NOMO-1 treated with DMSO at 0.1 percent for 48 hours (cell line): ENCODE measurements around the gene IER5L.

Experiments
- DNase-seq: peaks from one replicate; lab custom pipeline; 2025; ENCODE audit not compliant: unreplicated experiment; lab: John Stamatoyannopoulos, UW

IER5L gene

GRCh38 chr9:129182122-129182521 is 4.1 kb upstream of the IER5L start:
- DNase-seq = no peak

GRCh38 chr9:129181246-129181645 is 3.2 kb upstream of the IER5L start:
- no peak for DNase-seq

DNA sequence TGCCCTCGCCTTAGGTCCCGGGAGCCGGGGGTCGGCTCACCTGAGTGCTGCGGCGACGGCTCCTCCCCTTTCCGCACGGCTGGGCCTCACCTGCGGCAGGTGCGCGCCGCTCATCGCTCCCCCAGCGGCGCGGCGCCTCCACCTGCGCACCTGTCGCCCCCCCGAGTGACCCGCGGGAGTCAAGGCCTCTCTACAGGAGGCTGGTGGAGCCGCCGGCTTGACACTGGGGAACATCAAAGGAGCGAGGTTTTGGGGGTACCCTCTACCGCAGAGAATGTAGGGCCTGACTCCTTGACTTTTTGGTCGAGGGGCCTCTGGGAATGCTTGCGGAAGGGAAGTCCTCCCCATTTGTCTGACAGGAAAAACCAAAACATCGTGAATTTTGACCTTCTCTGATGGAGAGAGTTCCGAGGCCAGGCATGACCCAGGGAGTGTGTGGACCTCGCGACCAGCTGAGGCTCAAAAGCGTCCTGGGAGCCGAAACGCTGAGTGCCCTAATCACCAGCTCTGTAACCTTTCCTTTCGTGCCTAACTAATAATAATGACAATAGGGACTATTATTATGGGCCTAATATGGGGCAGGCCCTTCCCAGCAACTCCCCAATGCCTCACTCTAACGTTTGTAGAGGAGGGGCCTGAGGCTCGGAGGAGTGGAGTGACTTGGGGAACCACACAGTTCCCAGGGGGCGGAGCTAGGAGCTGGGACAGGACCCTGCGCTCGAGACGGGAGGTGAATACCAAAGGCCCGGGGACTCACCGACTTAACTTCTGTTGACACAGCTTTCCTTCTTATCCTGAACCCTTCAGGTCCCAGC is 714 bp upstream of the IER5L start:
- DNase-seq = no peak

- peak; percentile 31 for DNase-seq
Measured at GRCh38 chr9:129177443-129177790, 644 bp downstream of the IER5L start.

DNA sequence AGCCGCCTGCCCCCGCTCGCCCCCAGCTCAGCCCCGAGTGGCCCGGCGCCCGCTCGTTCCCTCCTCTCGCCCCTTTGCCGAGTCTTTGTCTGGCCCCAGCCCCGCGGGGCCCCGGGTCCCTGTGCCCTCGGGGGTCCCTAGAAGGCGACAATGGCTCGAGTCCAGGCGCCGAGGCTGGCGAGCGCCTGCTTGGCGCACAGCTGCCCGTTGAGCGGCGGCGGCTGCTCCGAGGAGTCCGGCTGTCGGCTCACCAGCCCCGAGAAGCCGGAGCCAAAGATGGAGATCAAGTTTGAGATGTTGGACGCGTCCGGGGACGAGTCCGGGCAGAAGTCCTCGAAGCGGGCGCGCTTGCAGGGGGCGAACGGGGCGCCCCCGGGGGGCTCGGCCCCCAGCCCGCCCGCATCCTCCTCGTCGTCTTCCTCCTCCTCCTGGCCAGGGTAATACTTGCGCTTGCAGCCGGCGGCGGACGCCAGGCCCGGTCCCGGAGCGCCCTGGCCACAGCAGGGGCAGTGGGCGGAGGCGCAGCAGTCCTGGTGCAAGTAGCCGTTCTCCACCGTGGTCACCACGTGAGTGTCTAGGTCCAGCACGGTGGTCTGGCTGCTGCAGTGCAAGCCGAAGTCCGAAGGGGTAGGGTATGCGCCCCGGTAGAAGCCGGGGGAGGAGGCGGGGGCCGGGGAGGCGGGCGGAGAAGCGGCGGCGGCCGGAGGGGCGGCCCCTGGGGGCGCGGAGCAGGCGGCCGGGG is 1.2 kb downstream of the IER5L start:
- DNase-seq = no peak

- DNase-seq = peak; percentile 89
Measured at GRCh38 chr9:129175825-129176633, 2.0 kb downstream of the IER5L start.

GRCh38 chr9:129175515-129175824 is 2.6 kb downstream of the IER5L start:
- no peak for DNase-seq

- no peak for DNase-seq
Measured at GRCh38 chr9:129174724-129175514, 3.1 kb downstream of the IER5L start.

DNA sequence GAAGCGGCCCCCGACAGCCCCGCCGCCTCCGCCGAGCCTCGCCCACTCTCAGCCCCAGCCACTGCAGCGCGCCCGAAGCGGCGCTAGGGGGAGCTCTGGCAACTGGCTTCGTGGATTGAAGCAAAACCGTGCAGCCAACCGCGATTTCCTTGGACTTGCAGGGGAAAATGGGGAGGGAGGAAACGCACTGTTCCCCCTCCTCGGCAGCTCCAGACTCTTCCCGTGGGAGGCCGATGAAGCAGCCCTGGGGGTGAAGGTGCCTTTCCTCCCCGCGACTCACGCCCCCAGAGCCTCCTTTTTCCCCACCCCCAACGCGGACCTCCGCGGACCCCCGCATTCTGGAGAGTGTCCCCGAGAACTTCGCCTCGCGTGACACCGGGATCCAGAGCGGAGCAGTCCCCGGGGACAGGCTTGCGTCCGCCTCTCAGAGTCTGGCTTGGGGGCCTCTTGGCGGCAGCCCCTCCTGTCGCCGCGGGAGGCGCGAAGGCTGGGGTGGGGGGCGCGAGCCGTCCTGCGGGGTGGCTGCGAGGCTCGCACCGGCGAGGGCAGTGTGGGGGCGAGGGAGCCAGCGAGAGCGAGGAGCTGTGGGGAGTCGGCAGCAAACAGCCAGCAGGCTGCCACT is 3.8 kb downstream of the IER5L start:
- DNase-seq = peak; percentile 55

- no peak for DNase-seq
Measured at GRCh38 chr9:129173296-129174101, 4.6 kb downstream of the IER5L start.

- no peak for DNase-seq
Measured at GRCh38 chr9:129172816-129173215, 5.2 kb downstream of the IER5L start.

DNA sequence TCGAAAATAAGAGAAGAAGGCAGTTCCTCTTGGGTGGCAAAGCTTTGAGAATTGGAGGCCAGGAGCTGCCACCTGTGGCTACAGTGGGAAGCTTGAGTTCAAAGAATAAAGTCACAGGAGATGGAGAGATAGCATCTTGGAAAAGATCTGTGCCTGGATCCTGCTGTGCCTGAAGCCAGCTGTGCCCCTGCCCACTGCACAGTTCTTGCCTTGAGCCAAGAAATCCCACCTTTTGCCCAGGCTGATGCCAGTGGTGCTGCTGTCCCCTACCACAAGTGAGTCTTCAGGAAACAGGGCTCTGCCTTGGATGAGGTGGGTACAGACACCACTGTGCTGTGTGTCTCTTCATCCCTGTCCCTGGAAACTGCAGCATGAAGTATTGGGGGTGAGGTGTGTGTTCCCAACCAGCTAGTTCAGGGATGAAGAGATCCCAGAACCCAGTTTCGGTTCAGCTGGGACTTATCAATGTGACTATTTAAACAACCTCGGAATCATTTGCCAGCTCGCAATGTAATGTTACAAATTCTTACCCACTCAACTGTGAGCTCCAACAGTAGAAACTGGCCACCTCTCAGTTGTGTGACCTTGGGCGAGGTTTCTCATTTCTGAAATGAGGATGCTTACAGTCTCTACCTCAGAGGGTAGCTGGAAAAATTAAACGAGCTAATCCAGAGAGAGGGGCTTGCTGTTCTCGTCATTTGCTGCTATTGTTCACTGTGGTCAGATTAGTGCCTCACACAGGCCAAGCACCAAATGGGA is 5.9 kb downstream of the IER5L start:
- DNase-seq = no peak

DNA sequence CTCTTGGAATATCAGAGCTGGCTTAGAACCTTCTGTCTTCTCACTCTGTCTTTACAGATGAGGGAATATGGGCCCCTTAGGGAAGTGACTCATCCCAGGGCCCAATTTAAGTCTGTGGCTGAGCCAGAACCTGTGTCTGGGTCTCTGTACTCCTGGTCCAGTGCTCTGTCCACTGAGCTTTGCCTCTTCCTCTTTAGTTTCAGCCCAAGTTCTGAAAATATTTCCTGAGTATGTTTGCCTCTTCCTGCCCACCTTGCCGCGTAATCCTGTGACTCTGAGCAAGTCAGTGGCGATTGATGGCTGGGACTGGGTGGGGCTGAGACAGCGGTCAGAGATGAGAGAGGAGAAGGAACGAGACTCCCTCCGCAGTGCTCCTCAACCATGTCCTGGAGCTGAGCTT is 7.8 kb downstream of the IER5L start:
- DNase-seq = no peak

DNA sequence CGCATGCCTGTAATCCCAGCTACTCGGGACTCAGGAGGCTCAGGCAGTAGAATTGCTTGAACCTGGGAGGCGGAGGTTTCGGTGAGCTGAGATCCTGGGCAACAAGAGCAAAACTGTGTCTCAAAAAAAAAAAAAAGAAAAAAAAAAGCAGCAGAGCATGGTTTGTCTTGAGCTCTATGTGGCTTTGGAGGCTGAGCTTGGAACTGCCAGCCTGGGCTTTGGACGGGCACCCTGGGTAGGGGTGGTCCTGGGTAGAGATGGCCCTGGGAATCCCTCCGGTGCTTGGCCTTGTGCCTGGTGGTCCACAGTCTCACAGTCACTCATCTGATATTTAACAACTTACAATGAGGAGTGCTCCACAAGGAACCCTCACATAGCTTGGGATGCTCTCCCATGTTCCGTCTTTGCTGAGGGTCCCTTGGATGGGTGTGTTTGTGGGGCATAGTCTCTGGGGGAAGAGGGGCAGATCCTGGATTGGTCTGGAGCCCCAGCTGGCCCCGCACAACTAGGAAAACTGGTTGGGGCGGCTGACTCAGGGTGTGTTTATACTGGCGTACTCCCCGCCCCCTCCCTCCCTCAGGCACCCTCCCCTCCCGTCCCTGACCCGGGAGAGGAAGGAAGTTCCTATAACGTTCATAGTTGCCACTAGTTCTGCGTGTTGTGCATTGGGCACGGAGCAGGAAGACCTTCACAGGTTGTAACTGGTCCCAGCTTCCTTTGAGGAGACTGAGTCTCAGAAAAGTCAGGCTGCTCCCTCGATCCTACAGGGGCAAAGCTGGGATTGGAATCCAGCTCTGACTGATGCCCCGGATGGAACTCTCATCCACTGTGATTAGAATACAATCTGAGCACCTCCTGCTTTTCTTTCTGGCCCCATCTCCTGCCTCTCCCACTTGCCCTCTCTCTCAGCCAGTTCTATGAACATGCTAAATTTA is 11.2 kb downstream of the IER5L start:
- DNase-seq = peak; percentile 58

- no peak for DNase-seq
Measured at GRCh38 chr9:129165198-129165597, 12.9 kb downstream of the IER5L start.

DNA sequence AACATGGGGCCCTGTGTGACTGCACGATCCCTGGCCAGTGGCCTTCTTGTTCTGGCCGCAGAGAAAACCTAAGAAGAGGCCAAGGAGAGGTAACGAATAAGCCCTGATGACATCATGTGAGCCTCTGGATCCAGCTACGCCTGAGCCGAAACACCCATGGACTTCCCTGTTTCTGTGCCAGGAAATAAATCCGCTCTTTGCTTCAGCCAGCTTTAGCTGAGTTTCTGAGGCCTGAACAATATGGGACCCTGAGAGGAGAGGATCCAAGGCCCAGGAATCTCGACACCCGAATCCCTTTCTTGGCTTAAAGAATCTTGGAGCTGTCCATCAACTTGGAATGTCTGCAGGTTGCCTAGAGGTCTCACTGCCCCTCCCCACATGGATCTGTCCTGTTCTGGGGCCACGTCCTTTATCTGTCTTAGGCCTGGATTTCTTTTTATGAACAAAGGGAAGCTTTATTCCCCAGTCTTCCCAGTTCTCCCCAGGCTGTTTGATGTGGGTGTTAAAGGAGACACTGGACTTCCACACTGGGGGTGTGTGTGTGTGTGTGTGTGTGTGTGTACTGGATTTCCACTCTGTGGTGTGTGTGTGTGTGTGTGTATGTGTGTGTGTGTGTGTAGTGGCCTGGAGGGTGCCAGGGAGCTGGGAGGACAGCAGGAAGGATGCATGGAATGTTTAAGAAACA is 13.7 kb downstream of the IER5L start:
- DNase-seq = no peak

DNA sequence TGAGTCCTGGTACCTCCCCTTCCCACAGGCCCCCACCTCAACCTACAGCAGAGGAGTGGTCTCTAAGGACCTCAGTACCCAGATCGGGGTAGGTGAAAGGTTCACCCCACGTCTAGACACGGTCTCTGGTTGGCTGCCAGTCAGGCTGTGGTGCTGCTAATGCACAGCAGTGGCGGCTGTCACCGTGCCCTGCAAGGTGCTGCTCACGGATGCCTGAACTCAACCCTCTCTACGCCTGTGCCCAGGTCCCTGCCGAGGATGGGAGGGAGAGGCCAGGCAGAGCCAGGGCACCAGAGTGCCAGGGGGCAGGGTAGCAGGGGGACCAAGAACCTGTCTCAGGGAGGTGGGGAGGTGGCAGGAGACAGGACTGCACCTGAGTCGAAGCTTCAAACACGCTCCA is 14.3 kb downstream of the IER5L start:
- no peak for DNase-seq
